AG04450 (cell line): ENCODE measurements around the gene ADAT1. TPM values are rescaled to one million over a fixed set of nuclear protein-coding genes. Genes with fewer than 3 reads are reported as not detected.

ENCODE experiments used
- CTCF ChIA-PET: fragments of 300-600, 350-600 bp; formaldehyde crosslinking; extraction: SDS; loops from one replicate; lab custom pipeline; 2022; ENCODE audit warnings: antibody characterized with exemption, inconsistent platforms; lab: Charles Lee
- POLR2A ChIA-PET: fragments of 350-600 bp; formaldehyde crosslinking; extraction: SDS; loops from one replicate; lab custom pipeline; 2021; ENCODE audit warnings: antibody characterized with exemption, inconsistent platforms; lab: Yijun Ruan, JAX
- DNase-seq: peaks from one replicate; pipeline ENCODE4 v3.0.0-alpha.2; 2011; ENCODE audit warnings: low read depth, low spot score
- H3K27ac ChIP-seq: one replicate; pipeline ENCODE4 v1.5.1; 2012; ENCODE audit warnings: low read depth, low read length, control low read depth
- H3K27me3 ChIP-seq: one replicate; pipeline ENCODE4 v1.6.0; 2012; ENCODE audit warnings: low read length; ENCODE audit not compliant: control insufficient read depth, insufficient read depth
- H3K4me3 ChIP-seq: 2 replicates; pipeline ENCODE4 v1.5.1; 2011; ENCODE audit warnings: mild to moderate bottlenecking, low read depth, low read length, control low read depth
- H3K9me3 ChIP-seq: 2 replicates; pipeline ENCODE4 v1.5.1; 2012; ENCODE audit warnings: low read length; ENCODE audit not compliant: control insufficient read depth, insufficient read depth
- CTCF ChIP-seq: IDR thresholded peaks from 2 replicates; pipeline ENCODE4 v1.5.1; 2011; ENCODE audit warnings: low read depth, low read length, control low read depth, inconsistent platforms
- polyA plus RNA-seq: library from polyadenylated mRNA; depleted of rRNA; stranded (reverse); fragments of >200 nt; gene quantifications from 2 replicates; pipeline ENCODE4 v1.2.3, GENCODE V29; 2011

ADAT1 gene
- polyA plus RNA-seq, 1 experiment = 32.5 TPM

GRCh38 chr16:75566758-75567255 is 56.3 kb downstream of the ADAT1 start:
- ChIA-PET CTCF (interaction anchor here (2.2 to 6.0 kb wide), 2 partner anchors 24 to 50 kb away, joined by 7 to 31 read pairs; no protein-coding TSS in a partner anchor), POLR2A (interaction anchor here (0.5 to 0.9 kb wide), 2 partner anchors 56 to 488 kb away, joined by 5 read pairs; partner anchors contain the start of gene ADAT1)
- Histone ChIP-seq H3K4me3 (peak overlapping the region; percentile 84), H3K27ac (no peak overlapping the region), H3K27me3 (peaks cover 8% of the 10 kb centered on the region), H3K9me3 (no peaks in the 10 kb centered on the region; the same call in 1 of the 2 replicates)
- no peak for DNase-seq
- TF ChIP-seq CTCF = no peak

- Histone ChIP-seq H3K9me3 (no peaks in the 10 kb centered on the region; the same call in 1 of the 2 replicates), H3K27me3 (peaks cover 8% of the 10 kb centered on the region), H3K27ac (peak within 1 kb of the TSS; percentile 39), H3K4me3 (peak within 1 kb of the TSS; percentile 84)
- no peak for TF ChIP-seq CTCF
- DNase-seq = no peak
- POLR2A ChIA-PET = interaction anchor here (0.5 to 0.9 kb wide), 2 partner anchors 57 to 488 kb away, joined by 5 read pairs; partner anchors contain the start of gene ADAT1
- CTCF ChIA-PET = interaction anchor here (0.9 to 6.0 kb wide), 4 partner anchors 10 to 366 kb away, joined by 3 to 31 read pairs (median 5); partner anchors contain the start of gene TMEM231
Measured at GRCh38 chr16:75566040-75566757, 56.9 kb downstream of the ADAT1 start, which contains the start of gene GABARAPL2. Gene GABARAPL2 (plus strand): TSS chr16:75566379. CDS start chr16:75566487, 108 bp downstream.

- Histone ChIP-seq H3K4me3 (peak overlapping the region; percentile 84), H3K27ac (peak overlapping the region; percentile 39), H3K9me3 (no peaks in the 10 kb centered on the region; the same call in 1 of the 2 replicates), H3K27me3 (peaks cover 8% of the 10 kb centered on the region)
- no peak for TF ChIP-seq CTCF
- POLR2A ChIA-PET = interaction anchor here (0.9 kb wide), 1 partner anchor 57 kb away, joined by 5 read pairs; the partner anchor contains the start of gene ADAT1
- DNase-seq = no peak
- CTCF ChIA-PET = interaction anchor here (0.9 to 6.0 kb wide), 3 partner anchors 10 to 366 kb away, joined by 3 to 31 read pairs (median 3); partner anchors contain the start of gene TMEM231
Measured at GRCh38 chr16:75565640-75566039, 57.4 kb downstream of the ADAT1 start.

- Histone ChIP-seq H3K27ac (no peak overlapping the region), H3K9me3 (no peaks in the 10 kb centered on the region), H3K4me3 (no peak overlapping the region), H3K27me3 (peaks cover 8% of the 10 kb centered on the region)
- ChIA-PET CTCF (interaction anchor here (0.7 to 2.2 kb wide), 5 partner anchors 43 to 103 kb away, joined by 3 to 10 read pairs (median 7); no protein-coding TSS in a partner anchor), POLR2A (no interaction called here)
- TF ChIP-seq CTCF = no peak
- DNase-seq = no peak
Measured at GRCh38 chr16:75559564-75560372, 63.3 kb downstream of the ADAT1 start.
